ENCODE measurements around the gene MUC5B. TPM values are rescaled to one million over a fixed set of nuclear protein-coding genes. Genes with fewer than 3 reads are reported as not detected.

MUC5B gene
- total RNA-seq, 1 donor from 2014 or later = not detected

- Mint-ChIP-seq H3K27me3 (ENCODE audit: unreplicated experiment) (peaks cover 15% of the 10 kb centered on the region), H3K4me3 (ENCODE audit: unreplicated experiment) (no peak overlapping the region), H3K4me1 (ENCODE audit: low read depth, unreplicated experiment) (no peaks in the 10 kb centered on the region), H3K27ac (ENCODE audit: unreplicated experiment) (no peak overlapping the region), H3K9me3 (ENCODE audit: unreplicated experiment) (peaks cover 14% of the 10 kb centered on the region), H3K36me3 (ENCODE audit: unreplicated experiment) (peaks cover 5% of the 10 kb centered on the region)
- TF ChIP-seq CTCF (IDR thresholded peaks at IDR 0.05; ENCODE audit: partially characterized antibody, unreplicated experiment) = no peak
- DNase-seq = no peak
Observed at GRCh38 chr11:1251236-1251770, 28.4 kb downstream of the MUC5B start.

DNA sequence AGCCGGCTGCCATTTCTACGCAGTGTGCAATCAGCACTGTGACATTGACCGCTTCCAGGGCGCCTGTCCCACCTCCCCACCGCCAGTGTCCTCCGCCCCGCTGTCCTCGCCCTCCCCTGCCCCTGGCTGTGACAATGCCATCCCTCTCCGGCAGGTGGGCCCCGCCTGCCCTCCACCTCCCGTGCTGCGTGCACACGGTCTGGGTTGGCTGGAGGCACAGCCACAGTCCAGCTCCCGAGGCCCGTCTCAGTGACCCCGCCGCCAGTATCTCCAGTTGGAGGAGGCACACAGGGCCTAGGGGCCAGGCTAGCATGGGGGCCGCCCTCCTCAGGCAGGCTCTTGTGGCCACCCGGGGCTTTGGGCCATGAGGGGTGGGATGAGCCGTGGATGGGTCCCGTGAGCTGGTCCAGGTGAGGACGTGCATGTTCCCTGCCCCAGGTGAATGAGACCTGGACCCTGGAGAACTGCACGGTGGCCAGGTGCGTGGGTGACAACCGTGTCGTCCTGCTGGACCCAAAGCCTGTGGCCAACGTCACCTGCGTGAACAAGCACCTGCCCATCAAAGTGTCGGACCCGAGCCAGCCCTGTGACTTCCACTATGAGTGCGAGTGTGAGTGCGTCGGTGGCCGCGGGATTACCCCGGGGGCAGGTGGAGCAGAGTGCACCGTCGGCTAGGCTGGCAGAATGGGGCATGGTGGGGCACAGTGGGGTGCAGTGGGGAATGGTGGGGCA lies 29.7 kb downstream of the MUC5B start:
- peaks cover 12% of the 10 kb centered on the region for H3K9me3 Mint-ChIP-seq (ENCODE audit: unreplicated experiment)
- peaks cover 15% of the 10 kb centered on the region for H3K27me3 Mint-ChIP-seq (ENCODE audit: unreplicated experiment)
- no peak overlapping the region for H3K4me3 Mint-ChIP-seq (ENCODE audit: unreplicated experiment)
- no peak overlapping the region for H3K27ac Mint-ChIP-seq (ENCODE audit: unreplicated experiment)
- DNase-seq = no peak
- H3K4me1 Mint-ChIP-seq (ENCODE audit: low read depth, unreplicated experiment) = no peaks in the 10 kb centered on the region
- H3K36me3 Mint-ChIP-seq (ENCODE audit: unreplicated experiment) = peaks cover 5% of the 10 kb centered on the region
- no peak for TF ChIP-seq CTCF (IDR thresholded peaks at IDR 0.05; ENCODE audit: partially characterized antibody, unreplicated experiment)

GRCh38 chr11:1253103-1253485 lies 30.2 kb downstream of the MUC5B start:
- no peak for DNase-seq
- Mint-ChIP-seq H3K4me3 (ENCODE audit: unreplicated experiment) (no peak overlapping the region), H3K9me3 (ENCODE audit: unreplicated experiment) (peaks cover 12% of the 10 kb centered on the region), H3K36me3 (ENCODE audit: unreplicated experiment) (peaks cover 5% of the 10 kb centered on the region), H3K27ac (ENCODE audit: unreplicated experiment) (no peak overlapping the region), H3K4me1 (ENCODE audit: low read depth, unreplicated experiment) (no peaks in the 10 kb centered on the region), H3K27me3 (ENCODE audit: unreplicated experiment) (peaks cover 15% of the 10 kb centered on the region)
- TF ChIP-seq CTCF (IDR thresholded peaks at IDR 0.05; ENCODE audit: partially characterized antibody, unreplicated experiment) = no peak

DNA sequence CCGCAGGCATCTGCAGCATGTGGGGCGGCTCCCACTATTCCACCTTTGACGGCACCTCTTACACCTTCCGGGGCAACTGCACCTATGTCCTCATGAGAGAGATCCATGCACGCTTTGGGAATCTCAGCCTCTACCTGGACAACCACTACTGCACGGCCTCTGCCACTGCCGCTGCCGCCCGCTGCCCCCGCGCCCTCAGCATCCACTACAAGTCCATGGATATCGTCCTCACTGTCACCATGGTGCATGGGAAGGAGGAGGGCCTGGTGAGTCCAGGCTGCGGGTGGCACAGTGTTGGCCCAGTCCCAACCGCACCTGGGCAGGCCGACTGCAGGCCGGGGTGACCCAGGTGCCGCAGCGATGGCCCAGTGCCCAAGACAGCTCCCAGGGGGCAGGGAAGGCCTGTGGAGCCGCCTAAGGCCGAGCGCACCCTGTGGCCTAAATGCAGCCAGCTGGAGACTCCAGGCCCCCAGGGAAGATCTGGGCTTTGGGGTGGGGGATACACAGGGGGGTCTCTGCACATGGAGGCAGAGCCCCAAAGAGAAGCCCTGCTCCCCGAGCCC lies 31.3 kb downstream of the MUC5B start:
- H3K27ac Mint-ChIP-seq (ENCODE audit: unreplicated experiment) = no peak overlapping the region
- no peak for DNase-seq
- peaks cover 12% of the 10 kb centered on the region for H3K9me3 Mint-ChIP-seq (ENCODE audit: unreplicated experiment)
- no peak for TF ChIP-seq CTCF (IDR thresholded peaks at IDR 0.05; ENCODE audit: partially characterized antibody, unreplicated experiment)
- H3K4me3 Mint-ChIP-seq (ENCODE audit: unreplicated experiment) = no peak overlapping the region
- H3K36me3 Mint-ChIP-seq (ENCODE audit: unreplicated experiment) = peaks cover 5% of the 10 kb centered on the region
- peaks cover 12% of the 10 kb centered on the region for H3K27me3 Mint-ChIP-seq (ENCODE audit: unreplicated experiment)
- no peaks in the 10 kb centered on the region for H3K4me1 Mint-ChIP-seq (ENCODE audit: low read depth, unreplicated experiment)

- Mint-ChIP-seq H3K27ac (ENCODE audit: unreplicated experiment) (no peak overlapping the region), H3K4me3 (ENCODE audit: unreplicated experiment) (no peak overlapping the region), H3K27me3 (ENCODE audit: unreplicated experiment) (peaks cover 12% of the 10 kb centered on the region), H3K9me3 (ENCODE audit: unreplicated experiment) (peaks cover 10% of the 10 kb centered on the region), H3K36me3 (ENCODE audit: unreplicated experiment) (peaks cover 5% of the 10 kb centered on the region), H3K4me1 (ENCODE audit: low read depth, unreplicated experiment) (no peaks in the 10 kb centered on the region)
- TF ChIP-seq CTCF (IDR thresholded peaks at IDR 0.05; ENCODE audit: partially characterized antibody, unreplicated experiment) = no peak
- no peak for DNase-seq
Observed at GRCh38 chr11:1254733-1255132, 31.9 kb downstream of the MUC5B start.
